Adrenal gland (tissue), 12 donors: ENCODE results near the gene FRMD5. TPM values are rescaled to one million over a fixed set of nuclear protein-coding genes. Genes with fewer than 3 reads are reported as not detected.
A peak's percentile ranks its signal among the peaks of the same experiment; 100 is the strongest.
"Not testable (repeated sequence)": the region's sequence is repeated elsewhere in the genome, so short reads cannot be mapped to it uniquely, and the experiment has no call there.

Source experiments
- DNase-seq, 7 donors: peaks; one replicate each; pipeline ENCODE4 v3.0.0-alpha.2; 2019 to 2020
- H3K27ac ChIP-seq, 5 donors: fragments of 200-600 bp; sonication (generic) in 4 of 5; 1 replicate in 3 of 5; 2 replicates in 2 of 5; pipeline versions ENCODE4 v1.5.1 to v1.8.0; 2016 to 2020; ENCODE audit warnings: mild to moderate bottlenecking in 1 of 5
- H3K27me3 ChIP-seq: fragments of 200-600 bp; 2 replicates; pipeline ENCODE4 v1.8.0; 2021
- H3K36me3 ChIP-seq, 2 donors: fragments of 200-600 bp; replicated peaks in 1 of 2; 1 replicate in 1 of 2; 2 replicates in 1 of 2; pipeline versions ENCODE4 v1.5.1 to v1.8.0; 2018 to 2022
- H3K4me1 ChIP-seq, 2 donors: fragments of 200-600 bp; replicated peaks in 1 of 2; 1 replicate in 1 of 2; 2 replicates in 1 of 2; pipeline versions ENCODE4 v1.5.1 to v1.8.0; 2018 to 2021
- H3K4me3 ChIP-seq, 4 donors: fragments of 200-600 bp; sonication (generic) in 3 of 4; one replicate each; pipeline ENCODE4 v1.5.1; 2016 to 2018
- H3K9me3 ChIP-seq, 3 donors: fragments of 200-600 bp; sonication (generic) in 1 of 3; replicated peaks in 1 of 3; 1 replicate in 2 of 3; 2 replicates in 1 of 3; pipeline versions ENCODE4 v1.5.1 to v1.8.0; 2016 to 2021
- CTCF ChIP-seq, 6 experiments: fragments of 450-650 bp in 4 of 6; fragments of 200-600 bp in 2 of 6; sonication (generic) in 1 of 6; IDR thresholded peaks; 1 replicate in 5 of 6; 2 replicates in 1 of 6; pipeline versions ENCODE4 v1.5.1 to v1.8.0; 2016 to 2021; ENCODE audit warnings: antibody characterized with exemption in 6 of 6, mild to moderate bottlenecking in 2 of 6, moderate library complexity in 1 of 6
- POLR2A ChIP-seq, 2 donors: fragments of 450-650 bp; IDR thresholded peaks; one replicate each; pipeline ENCODE4 v1.6.1; 2017; ENCODE audit warnings: antibody characterized with exemption in 2 of 2, mild to moderate bottlenecking in 2 of 2, moderate library complexity in 1 of 2
- WGBS, 4 donors: extraction: QIAGEN DNeasy Blood & Tissue Kit in 2 of 4; methylation state at CpG; one replicate each; pipeline versions ENCODE4 v1.1.5 to v1.1.7; 2013 to 2017; 5-methylcytosine and 5-hydroxymethylcytosine counted together
- intact Hi-C, 2 donors: fragments of 100-400 bp; cut with DNase I; formaldehyde crosslinking; loops; one replicate each; pipeline versions ENCODE4 v1.14.1 to v1.15.0; 2022 to 2023
- polyA plus RNA-seq, 3 donors: library from polyadenylated mRNA; stranded (reverse); fragments of 200-250 nt in 2 of 3; fragments of 350-450 nt in 1 of 3; fragmentation: Illumina TruSeq in 1 of 3; extraction: RNeasy Lipid Tissue Mini Kit (QIAGEN cat#74804) in 1 of 3; gene quantifications; one replicate each; pipeline ENCODE4 v1.2.3, GENCODE V29; 2013 to 2014
- total RNA-seq, 9 donors: library from RNA; depleted of rRNA in 4 of 9; stranded (reverse); fragments of >200 nt in 4 of 9; fragments of 120-200 nt in 1 of 9; fragmentation: NEBNext Ultra II Directional in 1 of 9; extraction: Animal tissue kit (Norgen Biotek cat#: 25700) in 1 of 9; gene quantifications; one replicate each; pipeline versions ENCODE4 v1.1.0 to v1.2.4, GENCODE V29; 2013 to 2023
- donor health status: healthy with polysubstance abuse.
- donor health status: Bipolar disorder and iron deficiency.
- donor health status: DM: yes; HTN: yes; CAD: no.
- donor health status: DM: no; HTN: no; CAD: no.
- donor health status: DM: no; HTN: no; CAD: no.
- donor health status: DM: yes; HTN: yes; CAD: no.

FRMD5 gene
- total and polyA plus RNA-seq, 12 donors, result 2.9 to 53.8 (median 12.1) TPM

- intact Hi-C loops, result no loop called here
- 33 to 59% (median 41%) methylated on average over 2 of the region's 2 CpGs for WGBS, 4 donors
- no peaks in the 10 kb centered on the region for H3K9me3 ChIP-seq
- no peaks in the 10 kb centered on the region for H3K27me3 ChIP-seq
- peak in 3 of 7 donors; percentile 16 to 35 (median 27) for DNase-seq
- no peaks in the 10 kb centered on the region for H3K36me3 ChIP-seq
- H3K4me3 ChIP-seq, result no peak overlapping the region
- no peak for TF ChIP-seq POLR2A (IDR thresholded peaks at IDR 0.05)
- TF ChIP-seq CTCF (IDR thresholded peaks at IDR 0.05), result no peak
- peak overlapping the region in 1 of 5 donors; percentile 10 for H3K27ac ChIP-seq
- H3K4me1 ChIP-seq, result no peaks in the 10 kb centered on the region
These were observed 186.0 kb downstream of the FRMD5 start for GRCh38 chr15:44009038-44009437.

GRCh38 chr15:44000248-44000647 is 194.8 kb downstream of the FRMD5 start:
- intact Hi-C loops, H3K27ac ChIP-seq, H3K9me3 ChIP-seq, H3K36me3 ChIP-seq, H3K27me3 ChIP-seq, H3K4me1 ChIP-seq, H3K4me3 ChIP-seq: not testable (repeated sequence)
- WGBS, 4 donors, result 36 to 56% (median 48%) methylated on average over 6 of the region's 6 CpGs
- DNase-seq, result peak in 1 of 7 donors; percentile 9

GRCh38 chr15:43998607-43999006 is 196.5 kb downstream of the FRMD5 start:
- Histone ChIP-seq H3K36me3 (no peaks in the 10 kb centered on the region), H3K4me1 (peaks cover 5 to 6% of the 10 kb centered on the region in 2 donors), H3K4me3 (no peak overlapping the region), H3K27ac (no peak overlapping the region), H3K27me3 (no peaks in the 10 kb centered on the region), H3K9me3 (no peaks in the 10 kb centered on the region)
- intact Hi-C loops, result no loop called here
- no peak for TF ChIP-seq POLR2A (IDR thresholded peaks at IDR 0.05)
- no peak for TF ChIP-seq CTCF (IDR thresholded peaks at IDR 0.05)
- WGBS, 4 donors, result 39 to 61% (median 59%) methylated on average over 4 of the region's 4 CpGs
- peak in 5 of 7 donors; percentile 21 to 64 (median 41) for DNase-seq

GRCh38 chr15:43991206-43991605 is 203.9 kb downstream of the FRMD5 start:
- H3K36me3 ChIP-seq, result no peaks in the 10 kb centered on the region
- WGBS, 4 donors, result 50 to 83% (median 61%) methylated on average over 1 to 2 of the region's 2 CpGs
- H3K27me3 ChIP-seq, result no peaks in the 10 kb centered on the region
- H3K4me3 ChIP-seq, result no peak overlapping the region
- H3K9me3 ChIP-seq, result no peaks in the 10 kb centered on the region
- no peaks in the 10 kb centered on the region for H3K4me1 ChIP-seq
- TF ChIP-seq CTCF (IDR thresholded peaks at IDR 0.05), result no peak
- no peak for TF ChIP-seq POLR2A (IDR thresholded peaks at IDR 0.05)
- DNase-seq, result no peak
- H3K27ac ChIP-seq, result no peak overlapping the region
- intact Hi-C loops, result no loop called here

- TF ChIP-seq POLR2A (IDR thresholded peaks at IDR 0.05) (no peak), CTCF (IDR thresholded peaks at IDR 0.05) (no peak)
- Histone ChIP-seq H3K27me3 (no peaks in the 10 kb centered on the region), H3K36me3 (no peaks in the 10 kb centered on the region), H3K27ac (no peak overlapping the region), H3K4me1 (no peaks in the 10 kb centered on the region), H3K4me3 (no peak overlapping the region), H3K9me3 (no peaks in the 10 kb centered on the region)
- 90 to 95% (median 92%) methylated on average over 9 to 15 of the region's 15 CpGs for WGBS, 4 donors
- no peak for DNase-seq
- intact Hi-C loops, result no loop called here
These were observed 205.1 kb downstream of the FRMD5 start for GRCh38 chr15:43989938-43990337.
